Activated gamma-delta T cell treated with anti-CD3 and anti-CD28 coated beads, Interleukin-2, amount 50 U/mL, for 16 hours (primary cell): ENCODE results near the gene ADGRL3.

Experiments
- DNase-seq: peaks from one replicate; pipeline ENCODE4 v3.0.0-alpha.2; 2020; ENCODE audit warnings: low read depth

The ADGRL3 gene

DNA sequence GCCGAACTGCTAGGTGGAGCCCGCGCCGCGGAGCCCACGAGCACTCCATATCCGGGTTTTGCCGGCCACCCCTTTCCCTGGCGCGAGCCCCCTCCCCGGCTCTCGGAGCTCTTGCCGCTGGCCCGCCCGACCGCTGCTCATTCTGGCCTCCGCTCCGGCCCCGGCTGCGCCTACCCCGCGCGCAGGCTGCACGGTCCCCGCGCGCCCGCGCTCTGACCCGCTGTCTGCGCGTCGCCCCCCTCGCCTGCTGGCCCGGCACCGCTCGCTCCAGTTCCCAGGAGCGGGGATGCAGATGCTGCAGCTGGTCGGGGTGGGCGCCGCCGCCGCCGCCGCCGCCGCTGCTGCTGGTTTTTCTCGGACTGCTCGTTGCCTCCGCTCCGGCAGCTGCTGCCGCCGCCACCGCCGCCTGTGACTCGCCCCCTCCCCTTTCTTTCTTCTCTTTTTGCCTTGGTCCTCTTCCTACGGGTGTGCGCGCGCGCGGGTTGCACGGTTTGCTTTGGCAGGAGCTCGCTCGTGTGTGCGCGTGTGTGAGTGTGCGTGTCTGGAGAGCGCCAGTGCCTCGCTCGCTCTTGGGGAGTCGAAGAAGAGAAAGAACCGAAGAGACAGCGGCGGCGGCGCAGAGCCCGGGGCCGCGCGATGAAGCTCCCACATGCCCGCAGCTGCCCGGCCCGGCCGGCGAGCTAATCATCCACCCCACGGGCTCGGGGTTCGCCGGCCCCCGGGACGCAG, at the start of gene ADGRL3:
Gene ADGRL3, plus strand, starts transcription at position 140 of the 729 bp plus-strand sequence.
- DNase-seq, result no peak

DNA sequence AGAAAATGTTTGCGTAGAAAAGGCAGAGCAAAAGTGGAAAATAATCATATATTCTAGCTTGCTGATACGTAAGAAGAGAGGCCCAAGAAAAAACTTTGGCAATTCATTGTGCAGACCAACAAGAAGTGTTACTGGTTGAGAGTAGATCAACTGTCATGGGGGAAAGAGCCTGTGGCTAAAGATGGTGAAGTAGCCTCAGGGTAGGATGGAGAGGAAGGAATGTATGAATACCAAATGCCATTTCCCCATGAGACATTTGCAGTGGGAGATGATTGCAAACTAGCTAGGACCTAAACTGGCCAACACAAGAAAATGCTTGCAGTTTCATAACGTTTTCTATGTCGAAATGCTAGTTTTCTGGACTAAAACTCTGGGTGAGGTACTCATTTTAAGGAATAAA, 47.7 kb upstream of the ADGRL3 start:
- DNase-seq, result no peak

GRCh38 chr4:61160478-61160877, 39.6 kb upstream of the ADGRL3 start:
- DNase-seq, result no peak

- DNase-seq, result no peak
Observed at GRCh38 chr4:61162116-61162515, 38.0 kb upstream of the ADGRL3 start.

DNA sequence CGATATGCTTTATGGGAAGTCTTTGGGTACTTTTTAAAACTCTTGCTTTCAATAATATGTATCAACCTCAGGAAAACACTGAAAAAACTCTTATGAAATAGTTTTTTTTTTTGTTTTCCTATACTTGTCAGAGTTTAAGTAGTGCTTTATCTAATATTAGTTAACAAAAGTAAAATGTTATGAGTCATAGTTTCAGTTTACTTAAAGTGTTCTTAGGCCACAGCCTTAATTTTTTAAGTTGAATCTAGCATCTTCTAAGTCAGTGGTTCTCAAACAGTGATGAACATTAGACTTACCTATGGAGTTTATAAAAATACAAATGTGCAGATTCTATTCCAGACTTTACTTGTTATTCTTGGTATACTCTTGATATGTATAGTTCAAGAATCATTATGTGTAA, 26.3 kb upstream of the ADGRL3 start:
- DNase-seq, result no peak

GRCh38 chr4:61175495-61175894, 24.6 kb upstream of the ADGRL3 start:
- no peak for DNase-seq

DNA sequence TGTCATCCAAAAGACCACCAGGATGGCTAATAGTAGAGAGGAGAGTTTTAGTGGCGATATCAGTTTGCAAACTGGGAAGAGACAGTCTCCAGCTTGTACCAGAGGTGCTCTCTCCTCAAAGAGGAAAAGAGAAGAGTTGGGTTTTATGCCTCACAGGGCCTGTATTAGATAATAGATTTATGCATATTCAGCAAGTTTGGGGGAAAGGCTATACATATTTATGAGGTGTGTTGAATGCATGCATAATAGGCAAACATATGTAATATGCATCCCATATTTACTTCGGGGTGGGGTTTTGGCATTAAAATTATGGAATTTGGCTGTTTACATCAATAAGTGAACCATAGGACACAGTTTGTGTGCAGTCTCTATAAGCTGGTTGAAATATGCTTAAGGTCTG, 22.8 kb upstream of the ADGRL3 start:
- no peak for DNase-seq

DNA sequence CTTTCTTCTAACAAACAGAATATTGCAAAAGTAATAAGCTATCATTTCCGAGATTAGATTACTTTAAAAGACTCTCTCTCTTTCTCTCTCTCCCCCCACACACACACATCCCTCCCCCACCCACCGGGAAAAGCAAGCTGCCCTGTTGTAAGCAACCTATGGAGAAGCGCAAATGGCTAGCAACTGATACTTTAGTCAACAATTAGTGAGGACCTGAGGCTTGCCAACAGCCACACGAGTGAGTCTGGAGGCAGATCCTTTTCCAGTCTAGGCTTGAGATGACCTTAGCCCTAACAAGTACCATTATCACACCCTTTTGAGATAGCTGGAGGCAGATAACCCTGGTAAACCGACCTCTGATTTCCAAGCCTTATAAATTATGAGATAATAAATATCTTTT, 19.7 kb upstream of the ADGRL3 start:
- no peak for DNase-seq

GRCh38 chr4:61182915-61183314, 17.2 kb upstream of the ADGRL3 start:
- no peak for DNase-seq

DNA sequence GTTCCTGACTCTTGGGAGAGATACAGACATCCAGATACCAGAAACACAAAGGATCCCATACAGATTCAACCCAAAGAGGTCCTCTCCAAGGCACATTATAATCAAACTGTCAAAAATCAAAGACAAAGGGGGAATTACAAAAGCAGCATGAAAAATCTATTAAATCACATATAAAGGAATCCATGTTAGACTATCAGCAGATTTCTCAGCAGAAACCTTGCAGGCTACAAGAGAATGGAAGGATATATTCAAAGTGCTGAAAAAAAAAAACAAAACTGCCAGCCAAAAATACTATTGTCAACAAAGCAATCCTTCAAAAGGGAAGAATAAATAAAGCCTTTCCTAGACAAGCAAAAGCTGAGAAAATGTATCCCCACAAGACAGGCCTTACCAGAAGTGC, 14.8 kb upstream of the ADGRL3 start:
- DNase-seq, result no peak

DNA sequence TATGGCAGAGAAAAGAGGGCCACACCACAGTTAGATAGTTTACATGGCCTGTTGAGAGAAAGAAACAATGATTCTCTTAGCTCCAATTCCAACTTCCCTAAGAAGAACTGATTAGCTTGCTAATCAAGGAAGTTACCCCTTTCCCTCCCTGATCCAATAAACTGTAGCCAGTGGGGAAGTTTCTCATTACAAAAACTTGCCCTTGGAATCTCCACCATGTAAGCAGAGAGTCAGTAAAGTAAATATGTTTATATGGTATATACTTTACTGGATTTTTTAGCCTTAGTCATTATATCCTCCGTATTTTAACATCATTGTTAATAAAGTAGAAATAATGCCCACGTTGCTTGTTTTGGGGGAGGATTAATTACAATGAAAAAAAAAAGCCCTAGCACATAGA, 7.7 kb upstream of the ADGRL3 start:
- no peak for DNase-seq

GRCh38 chr4:61193863-61194262, 6.3 kb upstream of the ADGRL3 start:
- DNase-seq, result no peak

DNA sequence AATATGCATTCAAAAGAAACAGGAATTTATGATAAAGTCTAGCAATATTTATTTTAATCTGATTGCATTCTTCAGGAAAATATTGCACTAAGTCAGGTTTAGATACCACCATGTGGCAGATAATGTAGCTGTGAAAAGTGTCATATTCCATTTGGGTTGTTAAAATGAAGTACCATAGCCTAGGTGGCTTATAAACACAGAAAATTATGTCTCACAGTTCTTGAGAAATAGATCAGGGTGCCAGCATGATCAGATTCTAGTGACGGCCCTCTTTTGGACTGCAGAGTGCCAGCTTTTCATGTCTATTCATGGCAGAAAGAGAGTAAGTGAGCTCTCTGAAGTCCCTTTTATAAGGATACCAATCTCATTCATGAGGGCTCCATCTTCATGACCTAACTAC, 5.6 kb upstream of the ADGRL3 start:
- no peak for DNase-seq

DNA sequence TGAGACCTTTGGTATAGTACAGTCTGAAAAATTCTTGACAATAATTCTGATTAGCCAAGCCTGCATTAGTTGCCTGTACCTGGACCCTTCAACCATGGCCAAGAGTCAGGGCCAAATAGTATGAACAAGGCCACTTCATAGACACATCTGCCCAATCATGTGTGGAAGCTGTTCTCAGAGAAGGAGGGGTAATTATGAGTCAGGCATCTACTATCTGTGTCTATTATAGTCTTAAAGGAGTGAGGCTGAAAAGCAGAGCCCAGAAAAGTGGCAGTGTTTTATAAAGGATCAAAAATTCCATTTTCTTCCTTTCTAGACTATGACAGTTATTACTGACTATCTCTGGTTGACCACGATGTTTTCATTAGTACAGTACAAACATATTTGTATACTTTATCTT, 5.0 kb upstream of the ADGRL3 start:
- DNase-seq, result no peak

DNA sequence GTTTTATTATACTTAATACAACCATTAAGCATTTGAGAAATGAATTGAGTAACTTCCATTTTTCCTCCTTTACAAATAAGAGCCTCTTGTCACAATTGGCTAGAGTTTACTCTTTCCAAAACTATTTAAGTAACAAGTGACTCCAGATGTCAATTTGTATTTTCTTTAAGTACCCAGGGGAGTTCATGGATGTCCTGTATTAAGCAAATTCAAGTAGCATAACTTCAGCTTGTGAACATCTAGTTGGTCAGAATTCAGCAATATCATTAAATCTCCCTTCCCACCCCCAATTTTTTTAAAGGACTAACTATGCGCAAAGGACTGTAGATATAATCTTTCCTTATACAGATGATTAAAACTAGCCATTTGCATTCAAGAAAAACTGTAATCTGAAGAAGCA, 1.4 kb upstream of the ADGRL3 start:
- DNase-seq, result no peak

- DNase-seq, result no peak
Observed at GRCh38 chr4:61199873-61200186, 296 bp upstream of the ADGRL3 start.

- no peak for DNase-seq
Observed at GRCh38 chr4:61200916-61201526, 895 bp downstream of the ADGRL3 start.

DNA sequence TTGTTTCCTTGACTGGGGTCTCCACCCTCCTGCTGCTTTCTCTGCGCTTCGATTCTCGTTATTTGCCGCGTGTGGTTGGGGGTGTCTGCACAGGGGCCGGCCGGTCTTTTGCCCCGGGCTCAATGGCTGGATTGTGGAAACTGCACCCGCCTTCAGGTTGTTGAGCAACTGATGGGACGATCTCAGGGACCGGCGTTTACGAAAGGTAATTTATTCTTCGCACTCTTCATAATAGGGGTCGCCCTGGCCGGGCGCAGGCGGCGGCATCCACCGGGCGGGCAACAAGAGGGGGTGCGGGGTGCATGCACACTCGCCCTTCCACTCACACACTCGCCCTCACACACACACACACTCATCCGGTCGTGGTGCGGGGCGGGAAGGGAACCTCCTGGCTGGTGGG, 1.4 kb downstream of the ADGRL3 start:
- DNase-seq, result no peak

- DNase-seq, result no peak
Observed at GRCh38 chr4:61201961-61202637, 2.0 kb downstream of the ADGRL3 start.

DNA sequence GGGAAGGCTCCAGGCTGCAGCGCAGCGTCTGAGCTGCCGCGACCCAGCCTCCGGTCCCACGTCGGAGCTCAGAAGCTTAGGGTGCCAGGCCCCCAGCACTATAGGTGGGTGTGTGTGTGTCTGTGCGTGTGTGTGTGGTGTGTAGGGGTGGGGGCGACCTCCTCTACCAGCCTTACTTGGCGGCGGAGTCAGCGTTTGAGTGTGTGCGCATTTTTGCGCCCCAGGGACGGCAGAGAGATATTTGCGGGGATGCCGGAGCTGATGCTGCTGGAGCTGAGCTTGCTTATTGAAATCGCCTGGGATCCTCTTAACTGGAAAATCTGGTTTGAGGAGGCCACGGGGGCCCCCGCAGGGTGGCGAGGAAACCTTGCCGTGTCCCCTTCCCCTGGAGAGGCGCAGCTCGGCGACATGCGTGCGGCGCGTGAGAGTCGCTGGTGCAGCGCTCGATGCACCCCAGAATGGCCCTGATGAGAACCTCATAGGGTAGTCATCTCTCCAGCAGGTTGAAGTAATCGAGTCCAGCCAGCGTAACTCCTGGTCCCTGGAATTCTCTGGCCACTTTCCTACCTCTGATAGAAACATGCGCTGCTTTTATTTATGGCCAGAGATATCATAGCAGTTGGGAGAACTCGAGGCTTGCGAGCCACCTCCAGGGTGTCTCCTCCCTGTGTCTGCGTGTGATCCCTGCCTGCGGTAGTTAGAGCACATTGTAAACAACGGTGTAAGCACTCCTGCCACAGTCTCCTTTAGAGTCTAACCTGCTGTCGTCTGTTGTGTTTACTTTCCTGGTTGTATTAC, 2.7 kb downstream of the ADGRL3 start:
- DNase-seq, result no peak

DNA sequence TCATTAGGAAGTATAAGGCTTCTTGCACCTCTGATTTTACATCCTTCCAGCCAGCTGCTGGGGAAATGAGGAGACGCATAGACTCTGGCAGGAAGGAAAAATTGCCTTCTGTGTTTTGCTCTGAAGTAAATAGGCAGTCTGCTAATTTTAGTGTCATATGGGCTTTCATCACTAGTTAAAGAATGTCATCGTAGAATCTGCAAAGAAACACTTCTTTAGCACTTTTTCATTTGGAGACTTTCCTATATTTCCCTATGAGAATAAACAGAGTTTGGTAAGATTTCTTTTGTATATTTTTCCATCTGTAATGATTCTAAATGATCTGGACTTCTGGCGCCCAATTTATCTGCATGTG, 3.3 kb downstream of the ADGRL3 start:
- DNase-seq, result no peak

DNA sequence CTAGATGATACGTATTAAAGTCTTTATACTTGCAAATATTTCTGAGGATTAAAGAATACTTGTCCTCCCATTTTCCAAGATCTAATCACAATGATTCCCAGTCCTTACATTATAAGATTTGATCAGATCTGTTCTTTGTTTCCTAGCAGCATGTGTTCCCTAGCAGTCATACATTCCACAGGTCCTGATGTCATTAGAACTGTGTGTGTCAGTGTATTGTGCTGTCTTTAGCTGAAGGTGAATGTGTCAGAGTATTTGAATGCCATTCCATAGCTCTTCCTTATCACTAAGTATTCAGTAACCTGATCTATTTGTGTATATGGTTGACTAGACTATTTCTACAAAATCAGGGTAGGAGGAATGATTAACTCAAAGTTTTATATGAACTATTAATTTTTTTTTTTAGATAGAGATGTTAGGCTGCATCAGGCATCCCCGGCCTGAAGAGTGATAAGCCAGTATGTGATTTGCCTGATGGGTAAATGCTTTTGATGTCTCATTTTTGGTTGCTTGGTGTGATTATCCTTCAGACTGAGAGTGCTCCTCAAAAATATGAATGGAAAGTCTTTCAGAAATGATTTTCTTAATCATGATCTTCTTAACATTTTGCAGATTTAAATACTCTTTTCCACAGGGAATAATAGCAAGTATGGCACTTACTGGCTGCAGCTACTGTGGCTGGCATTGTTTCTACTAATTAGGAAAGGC, 4.4 kb downstream of the ADGRL3 start:
- no peak for DNase-seq
